Ishikawa (cell line): Measurements from ENCODE around the gene YTHDF1.

Source experiments
- CEBPB ChIP-seq: IDR thresholded peaks from 2 replicates; pipeline ENCODE4 v1.6.1; 2012
- CREB1 ChIP-seq: IDR thresholded peaks from 2 replicates; pipeline ENCODE4 v1.6.1; 2012; ENCODE audit warnings: low read depth
- EGR1 ChIP-seq: IDR thresholded peaks from 2 replicates; pipeline ENCODE4 v1.6.1; 2012
- EP300 ChIP-seq: IDR thresholded peaks from 2 replicates; pipeline ENCODE4 v1.6.1; 2012; ENCODE audit warnings: borderline replicate concordance
- FOXM1 ChIP-seq: IDR thresholded peaks from 2 replicates; pipeline ENCODE4 v1.6.1; 2012; ENCODE audit warnings: low read depth, borderline replicate concordance
- NFIC ChIP-seq: IDR thresholded peaks from 2 replicates; pipeline ENCODE4 v1.6.1; 2012
- RAD21 ChIP-seq: IDR thresholded peaks from 2 replicates; pipeline ENCODE4 v1.6.1; 2012; ENCODE audit warnings: low read depth
- TAF1 ChIP-seq: IDR thresholded peaks from 2 replicates; pipeline ENCODE4 v1.6.1; 2012; ENCODE audit warnings: low read depth, mild to moderate bottlenecking
- TCF12 ChIP-seq: IDR thresholded peaks from 2 replicates; pipeline ENCODE4 v1.6.1; 2012; ENCODE audit warnings: low read depth
- YY1 ChIP-seq: IDR thresholded peaks from 2 replicates; pipeline ENCODE4 v1.6.1; 2012; ENCODE audit warnings: low read depth
- ZBTB7A ChIP-seq: IDR thresholded peaks from 2 replicates; pipeline ENCODE4 v1.6.1; 2012; ENCODE audit warnings: low read depth
- TF ChIP-seq, protein P1 (sequence below): IDR thresholded peaks from 2 replicates; pipeline ENCODE4 v1.6.1; 2012; ENCODE audit warnings: low read depth, mild to moderate bottlenecking
- TF ChIP-seq, protein P2 (sequence below): IDR thresholded peaks from 2 replicates; pipeline ENCODE4 v1.6.1; 2012
- TF ChIP-seq, protein P3 (sequence below): IDR thresholded peaks from 2 replicates; pipeline ENCODE4 v1.6.1; 2012

DNA sequence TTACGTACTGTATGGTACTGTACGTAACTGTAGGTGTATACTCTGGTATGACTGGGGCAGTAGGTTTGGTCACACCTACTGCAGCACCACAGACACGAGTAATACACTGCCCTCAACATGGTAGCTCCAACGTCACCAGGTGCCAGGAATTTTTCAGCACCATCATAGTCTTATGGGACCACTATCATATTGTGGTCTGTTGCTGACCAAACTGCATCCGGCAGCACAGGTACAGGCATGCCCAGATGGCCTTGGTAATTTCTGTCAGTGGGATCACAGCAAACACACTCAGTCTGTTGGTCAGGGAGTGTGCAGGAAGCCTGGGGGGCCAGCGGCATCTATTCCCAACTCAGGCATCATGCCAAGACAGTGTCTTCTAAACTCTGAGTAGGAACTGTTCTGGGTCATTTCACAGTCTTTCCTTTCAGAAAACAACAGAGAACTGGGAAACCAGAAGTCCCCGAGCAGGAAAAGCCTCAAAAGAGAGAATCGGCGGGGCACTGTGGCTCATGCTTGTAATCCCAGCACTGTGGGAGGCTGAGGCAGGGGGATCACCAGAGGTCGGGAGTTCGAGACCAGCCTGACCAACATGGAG is 5.8 kb downstream of the YTHDF1 start:
- no peak for TF ChIP-seq FOXM1
- TF ChIP-seq, protein P1, sequence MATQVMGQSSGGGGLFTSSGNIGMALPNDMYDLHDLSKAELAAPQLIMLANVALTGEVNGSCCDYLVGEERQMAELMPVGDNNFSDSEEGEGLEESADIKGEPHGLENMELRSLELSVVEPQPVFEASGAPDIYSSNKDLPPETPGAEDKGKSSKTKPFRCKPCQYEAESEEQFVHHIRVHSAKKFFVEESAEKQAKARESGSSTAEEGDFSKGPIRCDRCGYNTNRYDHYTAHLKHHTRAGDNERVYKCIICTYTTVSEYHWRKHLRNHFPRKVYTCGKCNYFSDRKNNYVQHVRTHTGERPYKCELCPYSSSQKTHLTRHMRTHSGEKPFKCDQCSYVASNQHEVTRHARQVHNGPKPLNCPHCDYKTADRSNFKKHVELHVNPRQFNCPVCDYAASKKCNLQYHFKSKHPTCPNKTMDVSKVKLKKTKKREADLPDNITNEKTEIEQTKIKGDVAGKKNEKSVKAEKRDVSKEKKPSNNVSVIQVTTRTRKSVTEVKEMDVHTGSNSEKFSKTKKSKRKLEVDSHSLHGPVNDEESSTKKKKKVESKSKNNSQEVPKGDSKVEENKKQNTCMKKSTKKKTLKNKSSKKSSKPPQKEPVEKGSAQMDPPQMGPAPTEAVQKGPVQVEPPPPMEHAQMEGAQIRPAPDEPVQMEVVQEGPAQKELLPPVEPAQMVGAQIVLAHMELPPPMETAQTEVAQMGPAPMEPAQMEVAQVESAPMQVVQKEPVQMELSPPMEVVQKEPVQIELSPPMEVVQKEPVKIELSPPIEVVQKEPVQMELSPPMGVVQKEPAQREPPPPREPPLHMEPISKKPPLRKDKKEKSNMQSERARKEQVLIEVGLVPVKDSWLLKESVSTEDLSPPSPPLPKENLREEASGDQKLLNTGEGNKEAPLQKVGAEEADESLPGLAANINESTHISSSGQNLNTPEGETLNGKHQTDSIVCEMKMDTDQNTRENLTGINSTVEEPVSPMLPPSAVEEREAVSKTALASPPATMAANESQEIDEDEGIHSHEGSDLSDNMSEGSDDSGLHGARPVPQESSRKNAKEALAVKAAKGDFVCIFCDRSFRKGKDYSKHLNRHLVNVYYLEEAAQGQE, result no peak
- no peak for TF ChIP-seq NFIC
- no peak for TF ChIP-seq EP300
- no peak for TF ChIP-seq CEBPB
- TF ChIP-seq, protein P2, sequence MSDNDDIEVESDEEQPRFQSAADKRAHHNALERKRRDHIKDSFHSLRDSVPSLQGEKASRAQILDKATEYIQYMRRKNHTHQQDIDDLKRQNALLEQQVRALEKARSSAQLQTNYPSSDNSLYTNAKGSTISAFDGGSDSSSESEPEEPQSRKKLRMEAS, result no peak
- no peak for TF ChIP-seq YY1
- TF ChIP-seq TCF12, result no peak
- no peak for TF ChIP-seq ZBTB7A
- no peak for TF ChIP-seq EGR1
- TF ChIP-seq RAD21, result no peak
- TF ChIP-seq CREB1, result no peak
- TF ChIP-seq TAF1, result no peak
- TF ChIP-seq, protein P3, sequence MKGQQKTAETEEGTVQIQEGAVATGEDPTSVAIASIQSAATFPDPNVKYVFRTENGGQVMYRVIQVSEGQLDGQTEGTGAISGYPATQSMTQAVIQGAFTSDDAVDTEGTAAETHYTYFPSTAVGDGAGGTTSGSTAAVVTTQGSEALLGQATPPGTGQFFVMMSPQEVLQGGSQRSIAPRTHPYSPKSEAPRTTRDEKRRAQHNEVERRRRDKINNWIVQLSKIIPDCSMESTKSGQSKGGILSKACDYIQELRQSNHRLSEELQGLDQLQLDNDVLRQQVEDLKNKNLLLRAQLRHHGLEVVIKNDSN, result no peak
